Measurements from ENCODE around the gene JCAD. TPM values are rescaled to one million over a fixed set of nuclear protein-coding genes. Genes with fewer than 3 reads are reported as not detected.

JCAD gene
- polyA plus RNA-seq, 2 donors: 1.0 to 2.7 TPM

- no peaks in the 10 kb centered on the region for H3K9me3 ChIP-seq (ENCODE audit: control insufficient read depth in 2 of 2, insufficient read depth in 1 of 2, low read depth in 1 of 2, low read length in 1 of 2)
- no peaks in the 10 kb centered on the region for H3K4me1 ChIP-seq (ENCODE audit: control insufficient read depth in 2 of 2, insufficient read depth in 2 of 2, low read length in 1 of 2)
Measured at GRCh38 chr10:30019468-30019867, 39.9 kb downstream of the JCAD start.

GRCh38 chr10:30018496-30018895 is 40.9 kb downstream of the JCAD start:
- Histone ChIP-seq H3K36me3 (ENCODE audit: control insufficient read depth in 2 of 2, insufficient read depth in 2 of 2, low read length in 1 of 2) (no peaks in the 10 kb centered on the region), H3K27me3 (ENCODE audit: control insufficient read depth in 1 of 2, insufficient read depth in 2 of 2, low read length in 2 of 2) (no peaks in the 10 kb centered on the region), H3K4me1 (ENCODE audit: control insufficient read depth in 2 of 2, insufficient read depth in 2 of 2, low read length in 1 of 2) (no peaks in the 10 kb centered on the region), H3K27ac (ENCODE audit: low read depth in 2 of 2, low read length in 1 of 2) (no peak overlapping the region), H3K4me3 (ENCODE audit: low read depth in 1 of 2, low read length in 2 of 2) (no peak overlapping the region), H3K9me3 (ENCODE audit: control insufficient read depth in 2 of 2, insufficient read depth in 1 of 2, low read depth in 1 of 2, low read length in 1 of 2) (no peaks in the 10 kb centered on the region)
- 81% methylated on average over 6 of the region's 6 CpGs for WGBS, 2 donors

More at GRCh38 chr10:30019468-30019867, 39.9 kb downstream of the JCAD start:
- H3K27ac ChIP-seq (ENCODE audit: low read depth in 2 of 2, low read length in 1 of 2): no peak overlapping the region
- no peaks in the 10 kb centered on the region for H3K27me3 ChIP-seq (ENCODE audit: control insufficient read depth in 1 of 2, insufficient read depth in 2 of 2, low read length in 2 of 2)
- H3K36me3 ChIP-seq (ENCODE audit: control insufficient read depth in 2 of 2, insufficient read depth in 2 of 2, low read length in 1 of 2): no peaks in the 10 kb centered on the region
- H3K4me3 ChIP-seq (ENCODE audit: low read depth in 1 of 2, low read length in 2 of 2): no peak overlapping the region

- no peaks in the 10 kb centered on the region for H3K4me1 ChIP-seq (ENCODE audit: control insufficient read depth in 2 of 2, insufficient read depth in 2 of 2, low read length in 1 of 2)
- WGBS, 2 donors: 74 to 80% methylated on average over 6 of the region's 6 CpGs
- no peak overlapping the region for H3K27ac ChIP-seq (ENCODE audit: low read depth in 2 of 2, low read length in 1 of 2)
- H3K9me3 ChIP-seq (ENCODE audit: control insufficient read depth in 2 of 2, insufficient read depth in 1 of 2, low read depth in 1 of 2, low read length in 1 of 2): no peaks in the 10 kb centered on the region
- no peaks in the 10 kb centered on the region for H3K36me3 ChIP-seq (ENCODE audit: control insufficient read depth in 2 of 2, insufficient read depth in 2 of 2, low read length in 1 of 2)
- no peak overlapping the region for H3K4me3 ChIP-seq (ENCODE audit: low read depth in 1 of 2, low read length in 2 of 2)
- H3K27me3 ChIP-seq (ENCODE audit: control insufficient read depth in 1 of 2, insufficient read depth in 2 of 2, low read length in 2 of 2): no peaks in the 10 kb centered on the region
Measured at GRCh38 chr10:30017966-30018365, 41.4 kb downstream of the JCAD start.

GRCh38 chr10:30017556-30017955 is 41.8 kb downstream of the JCAD start:
- 77 to 80% methylated on average over 6 of the region's 6 CpGs for WGBS, 2 donors
- H3K9me3 ChIP-seq (ENCODE audit: control insufficient read depth in 2 of 2, insufficient read depth in 1 of 2, low read depth in 1 of 2, low read length in 1 of 2): no peaks in the 10 kb centered on the region

GRCh38 chr10:30014511-30014910 is 44.9 kb downstream of the JCAD start:
- Histone ChIP-seq H3K36me3 (ENCODE audit: control insufficient read depth in 2 of 2, insufficient read depth in 2 of 2, low read length in 1 of 2) (no peaks in the 10 kb centered on the region), H3K4me1 (ENCODE audit: control insufficient read depth in 2 of 2, insufficient read depth in 2 of 2, low read length in 1 of 2) (no peaks in the 10 kb centered on the region), H3K27me3 (ENCODE audit: control insufficient read depth in 1 of 2, insufficient read depth in 2 of 2, low read length in 2 of 2) (no peaks in the 10 kb centered on the region), H3K9me3 (ENCODE audit: control insufficient read depth in 2 of 2, insufficient read depth in 1 of 2, low read depth in 1 of 2, low read length in 1 of 2) (no peaks in the 10 kb centered on the region), H3K4me3 (ENCODE audit: low read depth in 1 of 2, low read length in 2 of 2) (no peak overlapping the region), H3K27ac (ENCODE audit: low read depth in 2 of 2, low read length in 1 of 2) (no peak overlapping the region)
- WGBS, 2 donors: 72 to 78% methylated on average over 8 of the region's 8 CpGs

More at GRCh38 chr10:30017556-30017955, 41.8 kb downstream of the JCAD start:
- Histone ChIP-seq H3K4me3 (ENCODE audit: low read depth in 1 of 2, low read length in 2 of 2) (no peak overlapping the region), H3K4me1 (ENCODE audit: control insufficient read depth in 2 of 2, insufficient read depth in 2 of 2, low read length in 1 of 2) (no peaks in the 10 kb centered on the region), H3K27ac (ENCODE audit: low read depth in 2 of 2, low read length in 1 of 2) (no peak overlapping the region), H3K27me3 (ENCODE audit: control insufficient read depth in 1 of 2, insufficient read depth in 2 of 2, low read length in 2 of 2) (no peaks in the 10 kb centered on the region), H3K36me3 (ENCODE audit: control insufficient read depth in 2 of 2, insufficient read depth in 2 of 2, low read length in 1 of 2) (no peaks in the 10 kb centered on the region)

- WGBS, 2 donors: 42 to 45% methylated on average over 5 of the region's 5 CpGs
- Histone ChIP-seq H3K27ac (ENCODE audit: low read depth in 2 of 2, low read length in 1 of 2) (no peak overlapping the region), H3K27me3 (ENCODE audit: control insufficient read depth in 1 of 2, insufficient read depth in 2 of 2, low read length in 2 of 2) (no peaks in the 10 kb centered on the region)
Measured at GRCh38 chr10:30013757-30014156, 45.6 kb downstream of the JCAD start.

GRCh38 chr10:30011956-30012647 is 47.3 kb downstream of the JCAD start:
- Histone ChIP-seq H3K36me3 (ENCODE audit: control insufficient read depth in 2 of 2, insufficient read depth in 2 of 2, low read length in 1 of 2) (no peaks in the 10 kb centered on the region), H3K27me3 (ENCODE audit: control insufficient read depth in 1 of 2, insufficient read depth in 2 of 2, low read length in 2 of 2) (no peaks in the 10 kb centered on the region), H3K27ac (ENCODE audit: low read depth in 2 of 2, low read length in 1 of 2) (no peak overlapping the region), H3K4me1 (ENCODE audit: control insufficient read depth in 2 of 2, insufficient read depth in 2 of 2, low read length in 1 of 2) (no peaks in the 10 kb centered on the region), H3K9me3 (ENCODE audit: control insufficient read depth in 2 of 2, insufficient read depth in 1 of 2, low read depth in 1 of 2, low read length in 1 of 2) (no peaks in the 10 kb centered on the region), H3K4me3 (ENCODE audit: low read depth in 1 of 2, low read length in 2 of 2) (no peak overlapping the region)
- WGBS, 2 donors: 55 to 66% methylated on average over 4 of the region's 4 CpGs

More at GRCh38 chr10:30013757-30014156, 45.6 kb downstream of the JCAD start:
- Histone ChIP-seq H3K9me3 (ENCODE audit: control insufficient read depth in 2 of 2, insufficient read depth in 1 of 2, low read depth in 1 of 2, low read length in 1 of 2) (no peaks in the 10 kb centered on the region), H3K36me3 (ENCODE audit: control insufficient read depth in 2 of 2, insufficient read depth in 2 of 2, low read length in 1 of 2) (no peaks in the 10 kb centered on the region), H3K4me3 (ENCODE audit: low read depth in 1 of 2, low read length in 2 of 2) (no peak overlapping the region), H3K4me1 (ENCODE audit: control insufficient read depth in 2 of 2, insufficient read depth in 2 of 2, low read length in 1 of 2) (no peaks in the 10 kb centered on the region)

GRCh38 chr10:30011396-30011795 is 48.0 kb downstream of the JCAD start:
- Histone ChIP-seq H3K4me3 (ENCODE audit: low read depth in 1 of 2, low read length in 2 of 2) (no peak overlapping the region), H3K27me3 (ENCODE audit: control insufficient read depth in 1 of 2, insufficient read depth in 2 of 2, low read length in 2 of 2) (no peaks in the 10 kb centered on the region), H3K9me3 (ENCODE audit: control insufficient read depth in 2 of 2, insufficient read depth in 1 of 2, low read depth in 1 of 2, low read length in 1 of 2) (no peaks in the 10 kb centered on the region), H3K36me3 (ENCODE audit: control insufficient read depth in 2 of 2, insufficient read depth in 2 of 2, low read length in 1 of 2) (no peaks in the 10 kb centered on the region), H3K4me1 (ENCODE audit: control insufficient read depth in 2 of 2, insufficient read depth in 2 of 2, low read length in 1 of 2) (no peaks in the 10 kb centered on the region), H3K27ac (ENCODE audit: low read depth in 2 of 2, low read length in 1 of 2) (no peak overlapping the region)
- WGBS, 2 donors: 69 to 74% methylated on average over 8 of the region's 8 CpGs

- H3K27ac ChIP-seq (ENCODE audit: low read depth in 2 of 2, low read length in 1 of 2): no peak overlapping the region
- no peaks in the 10 kb centered on the region for H3K36me3 ChIP-seq (ENCODE audit: control insufficient read depth in 2 of 2, insufficient read depth in 2 of 2, low read length in 1 of 2)
- no peaks in the 10 kb centered on the region for H3K9me3 ChIP-seq (ENCODE audit: control insufficient read depth in 2 of 2, insufficient read depth in 1 of 2, low read depth in 1 of 2, low read length in 1 of 2)
- H3K27me3 ChIP-seq (ENCODE audit: control insufficient read depth in 1 of 2, insufficient read depth in 2 of 2, low read length in 2 of 2): no peaks in the 10 kb centered on the region
- 78 to 84% methylated on average over 3 of the region's 3 CpGs for WGBS, 2 donors
- no peaks in the 10 kb centered on the region for H3K4me1 ChIP-seq (ENCODE audit: control insufficient read depth in 2 of 2, insufficient read depth in 2 of 2, low read length in 1 of 2)
- H3K4me3 ChIP-seq (ENCODE audit: low read depth in 1 of 2, low read length in 2 of 2): no peak overlapping the region
Measured at GRCh38 chr10:30007406-30007805, 52.0 kb downstream of the JCAD start.

- 91 to 92% methylated on average over 8 of the region's 8 CpGs for WGBS, 2 donors
Measured at GRCh38 chr10:30006410-30006809, 53.0 kb downstream of the JCAD start.

More at GRCh38 chr10:30006410-30006809, 53.0 kb downstream of the JCAD start:
- H3K27ac ChIP-seq (ENCODE audit: low read depth in 2 of 2, low read length in 1 of 2): no peak overlapping the region
- no peak overlapping the region for H3K4me3 ChIP-seq (ENCODE audit: low read depth in 1 of 2, low read length in 2 of 2)
- H3K36me3 ChIP-seq (ENCODE audit: control insufficient read depth in 2 of 2, insufficient read depth in 2 of 2, low read length in 1 of 2): no peaks in the 10 kb centered on the region
- no peaks in the 10 kb centered on the region for H3K27me3 ChIP-seq (ENCODE audit: control insufficient read depth in 1 of 2, insufficient read depth in 2 of 2, low read length in 2 of 2)
- no peaks in the 10 kb centered on the region for H3K4me1 ChIP-seq (ENCODE audit: control insufficient read depth in 2 of 2, insufficient read depth in 2 of 2, low read length in 1 of 2)
- no peaks in the 10 kb centered on the region for H3K9me3 ChIP-seq (ENCODE audit: control insufficient read depth in 2 of 2, insufficient read depth in 1 of 2, low read depth in 1 of 2, low read length in 1 of 2)

Data from esophagus (tissue), 2 donors.